ENCODE measurements around the gene SUB1.

Gene SUB1

DNA sequence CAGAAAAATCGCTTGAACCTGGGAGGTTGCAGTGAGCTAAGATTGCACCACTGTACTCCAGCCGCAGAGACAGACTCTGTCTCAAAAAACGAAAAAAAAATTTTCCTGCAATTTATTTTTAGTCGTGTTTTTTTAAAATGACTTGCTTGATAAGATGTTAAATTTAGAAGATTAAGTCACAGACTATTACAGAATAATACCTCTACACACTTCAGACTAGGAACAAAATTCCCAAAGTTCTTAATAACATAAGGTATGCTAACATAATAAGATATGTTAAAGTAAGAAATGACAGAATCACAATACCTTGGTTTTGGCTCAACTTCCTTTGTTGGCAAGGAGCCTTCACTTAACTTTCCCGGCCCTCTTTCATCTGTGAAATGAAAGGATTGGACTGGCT is 66.3 kb downstream of the SUB1 start:
- TF ChIP-seq POLR2AphosphoS5 (IDR thresholded peaks at IDR 0.05; ENCODE audit: low read depth, low read length) = no peak
- TF ChIP-seq FOXP2 (optimal IDR thresholded peaks at IDR 0.05; ENCODE audit: borderline replicate concordance, extremely low read depth, extremely low read length, insufficient read depth) = no peak
- TF ChIP-seq, protein P1, sequence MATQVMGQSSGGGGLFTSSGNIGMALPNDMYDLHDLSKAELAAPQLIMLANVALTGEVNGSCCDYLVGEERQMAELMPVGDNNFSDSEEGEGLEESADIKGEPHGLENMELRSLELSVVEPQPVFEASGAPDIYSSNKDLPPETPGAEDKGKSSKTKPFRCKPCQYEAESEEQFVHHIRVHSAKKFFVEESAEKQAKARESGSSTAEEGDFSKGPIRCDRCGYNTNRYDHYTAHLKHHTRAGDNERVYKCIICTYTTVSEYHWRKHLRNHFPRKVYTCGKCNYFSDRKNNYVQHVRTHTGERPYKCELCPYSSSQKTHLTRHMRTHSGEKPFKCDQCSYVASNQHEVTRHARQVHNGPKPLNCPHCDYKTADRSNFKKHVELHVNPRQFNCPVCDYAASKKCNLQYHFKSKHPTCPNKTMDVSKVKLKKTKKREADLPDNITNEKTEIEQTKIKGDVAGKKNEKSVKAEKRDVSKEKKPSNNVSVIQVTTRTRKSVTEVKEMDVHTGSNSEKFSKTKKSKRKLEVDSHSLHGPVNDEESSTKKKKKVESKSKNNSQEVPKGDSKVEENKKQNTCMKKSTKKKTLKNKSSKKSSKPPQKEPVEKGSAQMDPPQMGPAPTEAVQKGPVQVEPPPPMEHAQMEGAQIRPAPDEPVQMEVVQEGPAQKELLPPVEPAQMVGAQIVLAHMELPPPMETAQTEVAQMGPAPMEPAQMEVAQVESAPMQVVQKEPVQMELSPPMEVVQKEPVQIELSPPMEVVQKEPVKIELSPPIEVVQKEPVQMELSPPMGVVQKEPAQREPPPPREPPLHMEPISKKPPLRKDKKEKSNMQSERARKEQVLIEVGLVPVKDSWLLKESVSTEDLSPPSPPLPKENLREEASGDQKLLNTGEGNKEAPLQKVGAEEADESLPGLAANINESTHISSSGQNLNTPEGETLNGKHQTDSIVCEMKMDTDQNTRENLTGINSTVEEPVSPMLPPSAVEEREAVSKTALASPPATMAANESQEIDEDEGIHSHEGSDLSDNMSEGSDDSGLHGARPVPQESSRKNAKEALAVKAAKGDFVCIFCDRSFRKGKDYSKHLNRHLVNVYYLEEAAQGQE (IDR thresholded peaks at IDR 0.05; ENCODE audit: insufficient read depth in 1 of 2, low read depth in 2 of 2, low read length in 2 of 2) = no peak
- TF ChIP-seq TAF1 (IDR thresholded peaks at IDR 0.05; ENCODE audit: borderline replicate concordance, insufficient read depth, low read length) = no peak
- no peak for TF ChIP-seq SIN3A (IDR thresholded peaks at IDR 0.05; ENCODE audit: borderline replicate concordance, insufficient read depth, low read length)
